ENCODE measurements around the gene PPP1R1C.

GRCh38 chr2:182048088-182048487 lies 62.4 kb downstream of the PPP1R1C start:
- TF ChIP-seq POLR2A (IDR thresholded peaks at IDR 0.05): no peak
- no peak for TF ChIP-seq POLR2AphosphoS5 (IDR thresholded peaks at IDR 0.05)

Data from transverse colon (tissue), 3 donors.